NCI-H187 treated with DMSO at 0.1 percent for 48 hours (cell line): ENCODE results near the gene GALNT1.

Experiments
- DNase-seq: peaks from one replicate; lab custom pipeline; 2025; lab: John Stamatoyannopoulos, UW

The GALNT1 gene

DNA sequence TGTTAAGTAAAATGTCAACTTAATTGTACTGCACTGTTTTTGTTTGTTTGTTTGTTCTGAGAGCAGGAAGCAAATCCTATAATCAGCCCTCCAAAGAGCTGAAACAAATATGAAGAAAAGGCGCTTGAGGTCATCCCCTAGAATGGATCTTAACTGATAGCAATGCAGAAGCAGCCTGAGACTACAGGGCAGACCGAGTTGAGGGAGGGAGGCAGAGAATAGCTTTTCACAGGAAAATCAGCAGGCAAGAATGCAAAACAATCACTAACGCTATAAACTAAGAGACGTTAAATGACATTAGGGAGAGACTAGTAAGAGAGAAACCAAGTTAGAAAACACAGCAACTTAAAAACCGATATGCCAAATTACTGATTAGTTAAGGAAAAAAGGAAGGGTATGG is 37.2 kb downstream of the GALNT1 start:
- DNase-seq: no peak

DNA sequence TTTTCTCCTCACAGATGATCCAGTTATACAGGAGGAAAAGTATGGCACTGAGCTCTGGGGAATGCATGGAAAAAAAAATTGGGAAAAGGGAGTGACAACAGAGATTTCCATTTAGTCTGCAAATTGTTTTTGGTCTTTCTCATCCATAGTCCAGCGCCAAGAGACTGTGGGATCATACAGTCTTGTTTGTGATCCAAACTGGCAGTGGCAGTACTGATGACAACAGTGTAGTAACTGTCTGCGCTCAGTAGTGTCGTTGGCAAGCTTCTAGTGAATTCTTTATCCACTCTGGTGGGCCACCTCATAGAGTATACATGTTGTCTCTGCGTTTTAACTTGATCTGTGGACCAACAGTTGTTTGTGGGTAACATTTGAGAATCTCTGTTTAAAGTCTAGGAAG is 37.9 kb downstream of the GALNT1 start:
- DNase-seq: no peak

DNA sequence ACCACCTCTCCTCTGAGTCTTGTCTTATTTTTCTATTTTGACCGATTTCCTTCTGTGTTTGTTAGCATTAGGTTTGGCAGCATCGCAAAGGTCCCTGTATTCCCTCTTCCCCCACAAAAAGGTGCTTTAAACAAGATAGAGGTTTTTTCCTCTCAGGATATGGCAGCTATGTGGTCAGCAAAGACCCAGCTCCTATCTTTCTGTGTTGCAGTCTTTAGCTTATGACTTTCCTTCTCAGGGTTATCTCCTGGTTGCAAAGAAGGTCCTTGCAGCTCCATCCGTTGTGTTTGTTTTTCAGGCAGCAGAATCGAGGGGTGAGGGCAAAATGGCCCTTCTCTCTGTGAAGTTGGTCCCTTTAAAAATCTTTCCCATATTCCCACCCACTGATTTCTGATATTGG is 38.4 kb downstream of the GALNT1 start:
- DNase-seq: no peak

DNA sequence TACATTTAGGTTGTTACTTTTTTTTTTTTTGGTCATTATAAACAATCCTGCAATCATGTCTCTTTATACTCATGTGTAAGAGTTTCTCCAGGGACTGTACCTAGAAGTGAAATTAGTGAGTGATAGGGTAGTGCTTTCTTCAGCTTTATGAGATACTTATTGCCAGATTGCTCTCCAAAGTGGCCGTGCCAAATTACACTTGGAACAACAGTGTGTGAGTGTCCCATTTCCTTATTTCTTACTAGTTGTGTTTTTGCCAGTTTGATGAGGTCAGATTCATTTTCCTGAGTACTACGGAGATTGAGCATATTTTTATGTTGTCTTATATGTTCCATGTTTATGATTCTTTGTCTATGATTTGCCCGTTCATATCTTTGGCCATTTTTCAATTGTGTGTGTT is 39.2 kb downstream of the GALNT1 start:
- DNase-seq: no peak

DNA sequence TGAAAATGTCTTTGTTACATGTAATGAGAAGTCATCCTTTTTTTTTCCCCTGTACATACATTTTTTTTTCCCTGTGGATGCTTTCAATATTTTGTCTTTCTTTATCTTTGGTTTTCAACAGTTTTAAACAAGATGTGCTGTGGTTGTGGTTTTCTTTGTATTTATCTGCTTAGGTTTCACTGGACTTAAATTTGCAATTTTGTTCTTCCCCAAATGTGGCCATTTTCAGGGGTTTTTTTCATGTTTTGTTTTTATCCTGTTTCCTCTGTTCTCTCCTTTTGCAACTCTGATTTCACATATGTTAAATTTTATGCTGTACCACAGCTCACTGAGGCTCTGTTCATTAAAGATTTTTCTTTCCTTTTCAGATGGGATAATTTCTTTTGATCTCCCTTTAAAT is 41.7 kb downstream of the GALNT1 start:
- DNase-seq: no peak

- DNase-seq: no peak
These were observed 42.6 kb downstream of the GALNT1 start for GRCh38 chr18:35624146-35624545.

- no peak for DNase-seq
These were observed 43.7 kb downstream of the GALNT1 start for GRCh38 chr18:35625232-35625631.

- DNase-seq: no peak
These were observed 52.2 kb downstream of the GALNT1 start for GRCh38 chr18:35633761-35634160.

- DNase-seq: no peak
These were observed 52.8 kb downstream of the GALNT1 start for GRCh38 chr18:35634323-35634722.

- no peak for DNase-seq
These were observed 53.6 kb downstream of the GALNT1 start for GRCh38 chr18:35635170-35635569.

- DNase-seq: no peak
These were observed 55.7 kb downstream of the GALNT1 start for GRCh38 chr18:35637227-35637626.

DNA sequence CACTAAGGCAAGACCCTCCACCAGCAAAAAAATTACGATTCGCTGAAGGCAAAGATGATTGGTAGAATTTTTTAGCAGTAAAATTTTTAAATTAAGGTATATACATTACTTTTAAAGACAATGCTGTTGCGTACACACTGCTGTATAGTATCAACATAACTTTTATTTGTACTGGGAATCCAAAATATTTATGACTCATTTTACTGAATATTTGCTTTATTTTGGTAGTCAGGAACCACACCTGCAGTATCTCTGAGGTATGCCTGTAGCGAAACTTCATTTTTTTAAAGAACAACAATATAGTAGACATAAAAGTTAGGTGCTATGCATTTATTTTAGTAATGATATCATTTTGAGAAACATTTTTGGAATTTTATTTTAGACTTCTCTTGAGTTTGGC is 57.8 kb downstream of the GALNT1 start:
- DNase-seq: no peak

- DNase-seq: no peak
These were observed 59.9 kb downstream of the GALNT1 start for GRCh38 chr18:35641467-35641866.

DNA sequence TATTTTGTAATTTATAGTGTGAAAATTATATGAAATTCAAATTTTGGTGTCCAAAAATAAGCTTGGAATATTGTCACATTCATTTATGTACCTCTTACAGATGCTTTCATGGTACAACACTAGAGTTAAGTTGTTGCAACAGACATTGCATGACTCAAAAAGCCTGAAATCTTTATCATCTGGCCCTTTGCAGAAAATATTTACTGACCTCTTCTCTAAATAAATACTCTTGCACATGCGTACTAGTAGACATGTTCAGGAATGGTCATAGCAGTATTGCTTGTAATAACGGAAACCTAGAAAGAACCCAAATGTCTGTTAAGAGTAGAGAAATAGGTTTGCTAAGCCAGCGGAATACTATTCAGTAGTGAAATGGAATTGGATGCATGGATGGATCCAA is 60.4 kb downstream of the GALNT1 start:
- no peak for DNase-seq

DNA sequence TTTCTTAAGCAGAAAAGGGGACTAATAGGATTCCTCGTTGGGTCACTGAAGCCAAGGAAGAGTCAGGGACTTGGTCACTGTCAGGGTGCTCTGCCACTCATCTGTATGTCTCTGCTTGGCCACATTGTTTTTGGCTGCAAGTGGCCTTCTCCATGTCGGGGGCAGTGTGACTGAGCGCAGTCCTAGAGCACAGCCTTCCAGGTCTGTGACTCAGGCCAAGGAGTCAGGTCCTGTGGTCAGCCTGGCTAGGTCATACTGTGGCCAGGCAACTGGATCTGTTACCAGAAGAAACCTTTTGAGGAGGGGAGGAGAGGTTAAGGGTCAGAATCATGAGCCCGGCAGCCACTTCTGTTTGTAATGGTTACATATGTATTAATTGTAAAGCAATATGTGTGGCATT is 61.3 kb downstream of the GALNT1 start:
- no peak for DNase-seq

DNA sequence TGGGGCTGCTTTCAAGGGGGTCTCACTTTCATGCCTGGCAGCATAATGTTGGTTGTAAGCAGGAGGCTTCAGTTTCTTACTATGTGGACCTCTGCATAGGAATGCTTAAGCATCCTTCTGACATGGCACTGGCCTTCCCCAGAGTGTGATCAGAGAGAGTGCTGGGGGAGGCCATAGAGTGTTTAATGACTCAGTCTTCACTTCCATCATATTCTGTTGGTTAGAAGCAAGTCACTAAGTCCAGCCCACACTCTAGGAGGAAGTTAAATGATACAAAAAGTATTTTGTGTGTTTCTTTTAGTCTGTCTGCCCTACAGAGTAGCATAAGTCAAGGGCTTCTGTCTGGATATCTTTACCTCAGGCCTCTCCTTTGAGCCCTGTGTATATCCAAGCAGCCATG is 64.9 kb downstream of the GALNT1 start:
- no peak for DNase-seq

GRCh38 chr18:35653392-35654135 is 72.0 kb downstream of the GALNT1 start:
- no peak for DNase-seq

DNA sequence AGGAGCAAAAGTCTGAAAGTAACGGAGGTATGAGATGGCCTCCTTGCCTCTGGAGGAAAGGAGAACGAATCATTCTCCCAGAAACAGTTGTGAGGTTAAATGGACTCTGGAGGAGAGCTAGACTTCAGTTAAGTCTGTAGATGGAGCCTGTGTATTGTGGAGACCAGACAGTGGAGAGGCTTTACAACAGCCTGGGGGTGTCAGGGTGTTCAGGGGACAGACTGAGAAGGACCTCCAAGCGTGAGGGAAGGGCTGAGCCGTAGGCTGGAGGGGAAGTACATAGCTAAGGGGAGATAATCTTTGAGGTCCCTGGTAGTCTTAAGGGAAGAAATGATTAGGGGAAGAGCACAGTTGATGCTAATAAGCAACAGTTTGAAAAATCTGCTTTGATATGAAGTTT is 76.6 kb downstream of the GALNT1 start:
- DNase-seq: no peak

DNA sequence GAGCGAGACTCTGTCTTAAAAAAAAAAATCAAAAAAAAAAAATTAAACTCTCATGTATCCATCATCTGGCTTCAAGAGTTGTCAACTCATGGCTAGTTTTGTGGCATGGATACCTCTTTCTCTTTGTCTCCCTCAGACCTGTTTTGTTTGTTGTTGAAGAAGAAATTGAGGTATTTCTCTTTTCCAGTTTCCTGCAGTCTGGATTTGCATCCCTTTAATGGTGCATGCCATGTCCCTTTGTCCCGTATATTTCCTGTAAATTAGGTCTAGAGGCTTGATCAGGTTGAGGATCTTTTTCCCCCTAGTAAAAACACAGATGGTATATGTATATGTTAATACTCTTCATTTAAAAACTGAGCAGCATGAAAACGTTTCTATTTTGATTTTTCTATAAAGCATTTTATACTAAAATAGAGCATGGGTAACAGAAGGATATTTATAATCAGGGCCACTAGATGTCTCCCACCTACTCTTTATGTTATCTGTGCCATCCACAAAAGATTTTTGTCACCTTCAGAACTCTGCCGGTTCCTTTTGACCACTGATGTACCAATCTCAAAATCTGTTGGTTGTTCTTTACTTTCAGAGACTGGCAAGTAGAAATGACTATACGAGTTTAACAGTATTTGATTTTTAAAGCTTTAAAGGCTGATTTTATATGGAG is 80.1 kb downstream of the GALNT1 start:
- DNase-seq: no peak

GRCh38 chr18:35662293-35663062 is 80.9 kb downstream of the GALNT1 start:
- no peak for DNase-seq

- DNase-seq: no peak
These were observed 90.5 kb downstream of the GALNT1 start for GRCh38 chr18:35671966-35672603.

DNA sequence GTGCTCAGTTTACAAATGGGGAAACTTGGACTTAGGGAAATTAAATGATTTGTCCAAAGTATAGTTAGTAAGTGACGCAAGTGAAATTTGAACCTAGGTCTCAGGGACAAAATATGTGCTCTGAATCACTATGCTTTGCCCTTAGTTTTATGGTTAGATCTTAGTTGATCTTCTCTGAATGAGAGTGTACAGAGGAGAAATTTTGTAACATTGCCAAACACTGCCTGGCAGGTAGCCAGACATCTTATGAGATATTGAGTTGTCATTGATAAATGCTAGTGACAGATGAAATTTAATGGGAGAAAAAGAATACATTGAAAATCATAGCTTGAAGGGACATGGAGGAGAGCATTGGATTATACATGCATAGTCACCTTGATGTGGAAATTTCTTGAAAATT is 91.4 kb downstream of the GALNT1 start:
- DNase-seq: no peak

DNA sequence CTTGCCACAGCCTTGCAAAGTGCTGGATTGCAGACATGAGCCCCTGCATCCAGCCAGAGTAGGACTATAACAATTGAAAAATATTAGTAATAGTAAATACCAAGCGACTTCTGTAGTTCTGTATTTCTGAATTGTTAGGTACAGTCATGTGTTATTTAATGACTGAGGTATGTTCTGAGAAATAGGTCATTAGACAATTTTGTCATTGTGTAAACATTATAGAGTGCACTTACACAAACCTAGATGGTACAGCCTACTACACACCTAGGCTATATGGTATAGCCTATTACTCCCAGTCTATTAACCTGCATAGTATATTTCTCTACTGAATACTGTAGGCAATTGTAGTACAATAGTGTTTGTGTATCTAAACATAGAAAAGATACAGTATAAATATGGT is 92.1 kb downstream of the GALNT1 start:
- DNase-seq: no peak
